Neuronal stem cell (in vitro differentiated cells): ENCODE measurements around the gene MAP1B.

Experiments used
- DNase-seq: peaks from one replicate; pipeline ENCODE4 v3.0.0-alpha.2; 2013; ENCODE audit warnings: low spot score
- H2AFZ ChIP-seq: one replicate; pipeline ENCODE4 v1.6.1; 2013; ENCODE audit warnings: mild to moderate bottlenecking, low read length, inconsistent platforms
- H2AK5ac ChIP-seq: 2 replicates; pipeline ENCODE4 v1.6.1; 2013; ENCODE audit warnings: low read depth, mild to moderate bottlenecking, inconsistent platforms, low read length, moderate library complexity, mixed read lengths
- H2BK120ac ChIP-seq: 2 replicates; pipeline ENCODE4 v1.6.1; 2013; ENCODE audit warnings: low read depth, mild to moderate bottlenecking, inconsistent platforms, low read length, moderate library complexity, mixed read lengths
- H2BK12ac ChIP-seq: one replicate; pipeline ENCODE4 v1.6.1; 2013; ENCODE audit warnings: low read length, inconsistent platforms
- H2BK15ac ChIP-seq: 2 replicates; pipeline ENCODE4 v1.6.1; 2013; ENCODE audit warnings: mild to moderate bottlenecking, low read length, inconsistent platforms, mixed read lengths
- H2BK5ac ChIP-seq: one replicate; pipeline ENCODE4 v1.6.1; 2013; ENCODE audit warnings: inconsistent platforms, mild to moderate bottlenecking, low read length, moderate library complexity
- H3K14ac ChIP-seq: one replicate; pipeline ENCODE4 v1.6.1; 2013; ENCODE audit warnings: low read length, inconsistent platforms
- H3K18ac ChIP-seq: 2 replicates; pipeline ENCODE4 v1.6.1; 2013; ENCODE audit warnings: low read length, inconsistent platforms
- H3K23ac ChIP-seq: 2 replicates; pipeline ENCODE4 v1.6.1; 2013; ENCODE audit warnings: low read depth, mild to moderate bottlenecking, mixed read lengths, low read length, inconsistent platforms; ENCODE audit not compliant: poor library complexity
- H3K27ac ChIP-seq: replicated peaks from 3 replicates; pipeline ENCODE4 v1.5.1; 2013; ENCODE audit warnings: low read length, inconsistent platforms
- H3K27me3 ChIP-seq, 3 experiments: 2 replicates each; pipeline ENCODE4 v1.6.1; 2013; ENCODE audit warnings: low read length in 3 of 3, mild to moderate bottlenecking in 2 of 3, inconsistent platforms in 1 of 3, low read depth in 1 of 3, mixed read lengths in 1 of 3, moderate library complexity in 1 of 3; ENCODE audit not compliant: control insufficient read depth in 3 of 3, insufficient read depth in 3 of 3
- H3K36me3 ChIP-seq, 2 donors: replicated peaks in 1 of 2; 2 replicates each; pipeline ENCODE4 v1.6.1; 2013; ENCODE audit warnings: low read length in 2 of 2; ENCODE audit not compliant: control insufficient read depth in 2 of 2, insufficient read depth in 2 of 2
- H3K4ac ChIP-seq: 2 replicates; pipeline ENCODE4 v1.6.1; 2013; ENCODE audit warnings: inconsistent platforms, mild to moderate bottlenecking, low read length, moderate library complexity
- H3K4me1 ChIP-seq, 2 donors: 1 replicate in 1 of 2; 2 replicates in 1 of 2; pipeline ENCODE4 v1.6.1; 2013; ENCODE audit warnings: low read length in 2 of 2, low read depth in 1 of 2; ENCODE audit not compliant: control insufficient read depth in 2 of 2, insufficient read depth in 1 of 2
- H3K4me2 ChIP-seq: one replicate; pipeline ENCODE4 v1.6.1; 2013; ENCODE audit warnings: mild to moderate bottlenecking, low read length, inconsistent platforms; ENCODE audit not compliant: insufficient read depth, poor library complexity, severe bottlenecking
- H3K4me3 ChIP-seq, 2 donors: 2 replicates each; pipeline ENCODE4 v1.5.1; 2013; ENCODE audit warnings: low read length in 2 of 2, mild to moderate bottlenecking in 2 of 2, inconsistent platforms in 1 of 2, moderate library complexity in 1 of 2
- H3K79me1 ChIP-seq: one replicate; pipeline ENCODE4 v1.6.1; 2013; ENCODE audit warnings: low read depth, mild to moderate bottlenecking, inconsistent platforms, low read length, moderate library complexity
- H3K9ac ChIP-seq: one replicate; pipeline ENCODE4 v1.6.1; 2013; ENCODE audit warnings: mild to moderate bottlenecking, low read depth, low read length, inconsistent platforms; ENCODE audit not compliant: poor library complexity
- H3K9me3 ChIP-seq, 2 donors: replicated peaks in 1 of 2; 2 replicates each; pipeline versions ENCODE3 to v1.6.1; 2013; ENCODE audit warnings: low read length in 2 of 2, mild to moderate bottlenecking in 2 of 2, inconsistent platforms in 1 of 2, low read depth in 1 of 2, mixed read lengths in 1 of 2, moderate library complexity in 1 of 2; ENCODE audit not compliant: control insufficient read depth in 2 of 2, insufficient read depth in 1 of 2
- H4K8ac ChIP-seq: one replicate; pipeline ENCODE4 v1.6.1; 2013; ENCODE audit warnings: low read depth, mild to moderate bottlenecking, inconsistent platforms, low read length, moderate library complexity
- H4K91ac ChIP-seq: one replicate; pipeline ENCODE4 v1.6.1; 2013; ENCODE audit warnings: low read length, low read depth, mild to moderate bottlenecking, inconsistent platforms; ENCODE audit not compliant: poor library complexity
- WGBS, 2 donors: extraction: QIAGEN DNeasy Blood & Tissue Kit; methylation state at CpG; one replicate each; pipeline ENCODE4 v1.1.7; 2013; ENCODE audit warnings: missing lambda C conversion rate in 2 of 2, mixed read lengths in 1 of 2; ENCODE audit not compliant: insufficient read length in 2 of 2, insufficient replicate concordance in 1 of 2; ENCODE audit errors: extremely low coverage in 2 of 2; 5-methylcytosine and 5-hydroxymethylcytosine counted together

The MAP1B gene

GRCh38 chr5:72180925-72181324 lies 73.7 kb downstream of the MAP1B start:
- no peak overlapping the region for H3K4ac ChIP-seq
- no peak overlapping the region for H2BK5ac ChIP-seq
- no peak overlapping the region for H3K14ac ChIP-seq
- H3K23ac ChIP-seq, result no peak overlapping the region
- no peak overlapping the region for H2BK12ac ChIP-seq
- H4K8ac ChIP-seq, result no peak overlapping the region
- no peak overlapping the region for H4K91ac ChIP-seq
- no peak overlapping the region for H3K4me3 ChIP-seq
- H3K9me3 ChIP-seq, result no peaks in the 10 kb centered on the region
- peaks cover 12 to 57% of the 10 kb centered on the region in 2 donors for H3K36me3 ChIP-seq
- H3K18ac ChIP-seq, result no peak overlapping the region
- H2BK15ac ChIP-seq, result no peak overlapping the region
- H3K27ac ChIP-seq, result no peak overlapping the region
- H2AK5ac ChIP-seq, result no peak overlapping the region
- H2AFZ ChIP-seq, result no peak overlapping the region
- H3K4me2 ChIP-seq, result no peak overlapping the region
- H3K4me1 ChIP-seq, result peaks cover 51 to 69% of the 10 kb centered on the region in 2 donors
- DNase-seq, result no peak
- no peak overlapping the region for H3K9ac ChIP-seq
- H3K79me1 ChIP-seq, result peaks cover 7% of the 10 kb centered on the region
- WGBS, 2 donors, result no CpG with 5 or more reads among the region's 4 CpGs
- H3K27me3 ChIP-seq, result no peaks in the 10 kb centered on the region
- no peak overlapping the region for H2BK120ac ChIP-seq

GRCh38 chr5:72182686-72183085 lies 75.4 kb downstream of the MAP1B start:
- no peak overlapping the region for H3K4ac ChIP-seq
- peaks cover 23 to 58% of the 10 kb centered on the region in 2 donors for H3K36me3 ChIP-seq
- H3K14ac ChIP-seq, result no peak overlapping the region
- no peak overlapping the region for H2BK15ac ChIP-seq
- H2BK12ac ChIP-seq, result no peak overlapping the region
- no peak overlapping the region for H2BK5ac ChIP-seq
- H4K91ac ChIP-seq, result peak overlapping the region; percentile 4
- H3K18ac ChIP-seq, result peak overlapping the region; percentile 78
- H3K27me3 ChIP-seq, result no peaks in the 10 kb centered on the region
- H3K4me3 ChIP-seq, result no peak overlapping the region
- H3K27ac ChIP-seq, result peak overlapping the region; percentile 86
- no peak for DNase-seq
- peaks cover 7% of the 10 kb centered on the region for H3K79me1 ChIP-seq
- no peaks in the 10 kb centered on the region for H3K9me3 ChIP-seq
- H3K4me1 ChIP-seq, result peaks cover 40 to 55% of the 10 kb centered on the region in 2 donors
- H2AFZ ChIP-seq, result no peak overlapping the region
- no peak overlapping the region for H3K9ac ChIP-seq
- no peak overlapping the region for H2AK5ac ChIP-seq
- peak overlapping the region; percentile 32 for H3K4me2 ChIP-seq
- no peak overlapping the region for H2BK120ac ChIP-seq
- no peak overlapping the region for H4K8ac ChIP-seq
- no peak overlapping the region for H3K23ac ChIP-seq
- no CpG with 5 or more reads among the region's 7 CpGs for WGBS, 2 donors

DNA sequence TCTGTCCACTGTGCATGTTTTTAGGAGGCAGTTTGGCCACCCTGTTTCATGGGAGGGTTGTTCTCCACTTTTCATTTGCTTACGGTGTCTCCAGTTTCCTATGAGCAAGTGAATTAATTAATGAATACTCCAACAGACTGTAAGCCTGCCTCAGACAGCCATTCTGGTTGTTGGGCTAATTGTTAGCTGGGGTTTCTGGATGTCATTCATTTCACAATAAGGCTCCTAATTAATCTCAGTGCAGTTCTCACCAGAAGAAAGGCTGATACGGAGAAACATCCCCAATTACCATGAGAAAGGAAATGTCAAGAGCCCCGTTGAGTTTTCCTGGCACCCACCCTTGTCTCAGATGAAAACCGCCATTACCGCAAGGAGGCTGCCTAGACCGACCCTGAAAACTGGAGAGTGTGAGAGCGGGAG lies 75.8 kb downstream of the MAP1B start:
- H2AK5ac ChIP-seq, result no peak overlapping the region
- no peak overlapping the region for H2AFZ ChIP-seq
- H4K91ac ChIP-seq, result peak overlapping the region; percentile 4
- peak overlapping the region in 1 of 2 donors; percentile 21 for H3K4me3 ChIP-seq
- H3K18ac ChIP-seq, result peak overlapping the region; percentile 24
- H3K27me3 ChIP-seq, result no peaks in the 10 kb centered on the region
- H3K79me1 ChIP-seq, result peaks cover 7% of the 10 kb centered on the region
- H3K27ac ChIP-seq, result peak overlapping the region; percentile 86
- no peak overlapping the region for H2BK12ac ChIP-seq
- H3K4ac ChIP-seq, result no peak overlapping the region
- H3K4me2 ChIP-seq, result peak overlapping the region; percentile 37
- H3K9me3 ChIP-seq, result no peaks in the 10 kb centered on the region
- H3K14ac ChIP-seq, result no peak overlapping the region
- peaks cover 40 to 55% of the 10 kb centered on the region in 2 donors for H3K4me1 ChIP-seq
- H2BK5ac ChIP-seq, result no peak overlapping the region
- H3K9ac ChIP-seq, result no peak overlapping the region
- no peak overlapping the region for H3K23ac ChIP-seq
- no CpG with 5 or more reads among the region's 7 CpGs for WGBS, 2 donors
- H2BK15ac ChIP-seq, result no peak overlapping the region
- H4K8ac ChIP-seq, result no peak overlapping the region
- H2BK120ac ChIP-seq, result no peak overlapping the region
- DNase-seq, result peak; percentile 73
- peaks cover 26 to 62% of the 10 kb centered on the region in 2 donors for H3K36me3 ChIP-seq

DNA sequence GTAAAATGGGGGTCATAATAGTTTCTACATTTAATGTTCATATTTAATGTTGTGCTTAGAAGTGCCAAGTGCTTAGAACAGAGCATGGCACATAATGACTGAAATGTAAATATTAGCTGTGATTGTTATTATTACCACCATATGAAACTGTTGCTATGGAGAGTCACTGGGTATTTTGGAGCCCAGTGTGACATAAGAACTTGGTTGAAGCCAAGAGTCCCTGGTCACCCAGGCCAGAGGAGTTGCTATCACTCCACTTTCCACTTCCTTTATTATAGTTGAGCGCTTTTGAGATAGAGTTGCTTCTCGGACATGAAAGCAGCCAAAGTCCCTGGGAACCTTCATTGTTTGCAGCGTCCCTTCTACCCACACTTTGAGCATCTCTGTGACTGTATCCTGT lies 77.1 kb downstream of the MAP1B start:
- no peak overlapping the region for H2AFZ ChIP-seq
- H3K18ac ChIP-seq, result no peak overlapping the region
- no peak overlapping the region for H2AK5ac ChIP-seq
- no peak overlapping the region for H2BK120ac ChIP-seq
- whole genome bisulfite sequencing, 2 donors, result no CpG with 5 or more reads among the region's 3 CpGs
- no peaks in the 10 kb centered on the region for H3K9me3 ChIP-seq
- H3K14ac ChIP-seq, result no peak overlapping the region
- no peak for DNase-seq
- H2BK12ac ChIP-seq, result no peak overlapping the region
- no peak overlapping the region for H2BK15ac ChIP-seq
- H3K4me1 ChIP-seq, result peaks cover 37 to 49% of the 10 kb centered on the region in 2 donors
- no peak overlapping the region for H3K9ac ChIP-seq
- H3K36me3 ChIP-seq, result peaks cover 30 to 75% of the 10 kb centered on the region in 2 donors
- H3K23ac ChIP-seq, result no peak overlapping the region
- peaks cover 7% of the 10 kb centered on the region for H3K79me1 ChIP-seq
- H3K4me2 ChIP-seq, result no peak overlapping the region
- no peak overlapping the region for H3K27ac ChIP-seq
- H4K8ac ChIP-seq, result no peak overlapping the region
- H2BK5ac ChIP-seq, result no peak overlapping the region
- no peak overlapping the region for H4K91ac ChIP-seq
- H3K27me3 ChIP-seq, result no peaks in the 10 kb centered on the region
- no peak overlapping the region for H3K4me3 ChIP-seq
- H3K4ac ChIP-seq, result no peak overlapping the region
